MM.1S (cell line): Measurements from ENCODE around the gene GRK3.

Experiments
- DNase-seq: peaks from one replicate; pipeline ENCODE4 v3.0.0-alpha.2; 2015
- H2AFZ ChIP-seq: fragments of 300-600 bp; sonication (generic); 2 replicates; pipeline ENCODE4 v1.6.0; 2016; ENCODE audit warnings: antibody characterized with exemption, low read length
- H3F3A ChIP-seq: fragments of 300-600 bp; sonication (generic); 2 replicates; pipeline ENCODE4 v1.6.1; 2016; ENCODE audit warnings: mild to moderate bottlenecking, antibody characterized with exemption, low read length, moderate library complexity, mixed read lengths; ENCODE audit not compliant: insufficient read depth
- H3K27ac ChIP-seq: fragments of 300-600 bp; sonication (generic); 2 replicates; pipeline ENCODE4 v1.5.1; 2016; ENCODE audit warnings: mild to moderate bottlenecking, low read length
- H3K27me3 ChIP-seq: fragments of 300-600 bp; sonication (generic); replicated peaks from 2 replicates; pipeline ENCODE4 v1.6.0; 2016; ENCODE audit warnings: low read length; ENCODE audit not compliant: insufficient read depth
- H3K36me3 ChIP-seq: fragments of 300-600 bp; sonication (generic); replicated peaks from 2 replicates; pipeline ENCODE4 v1.6.1; 2016; ENCODE audit warnings: mild to moderate bottlenecking, low read length, mixed read lengths; ENCODE audit not compliant: insufficient read depth
- H3K4me1 ChIP-seq: fragments of 300-600 bp; sonication (generic); 2 replicates; pipeline ENCODE4 v1.6.1; 2016; ENCODE audit warnings: low read length, mixed read lengths
- H3K4me2 ChIP-seq: fragments of 300-600 bp; sonication (generic); 2 replicates; pipeline ENCODE4 v1.6.0; 2016; ENCODE audit warnings: low read depth, low read length
- H3K4me3 ChIP-seq: fragments of 300-600 bp; sonication (generic); 2 replicates; pipeline ENCODE4 v1.5.1; 2016; ENCODE audit warnings: low read length, mixed read lengths
- H3K79me2 ChIP-seq: fragments of 300-600 bp; sonication (generic); 2 replicates; pipeline ENCODE4 v1.6.1; 2016; ENCODE audit warnings: mixed run types, low read length, mixed read lengths
- H3K9ac ChIP-seq: fragments of 300-600 bp; sonication (generic); 2 replicates; pipeline ENCODE4 v1.6.1; 2016; ENCODE audit warnings: low read length, mixed read lengths
- H3K9me2 ChIP-seq: fragments of 300-600 bp; sonication (generic); replicated peaks from 2 replicates; pipeline ENCODE4 v1.6.1; 2016; ENCODE audit warnings: mild to moderate bottlenecking, low read length, mixed read lengths; ENCODE audit not compliant: insufficient read depth
- H3K9me3 ChIP-seq: fragments of 300-600 bp; sonication (generic); replicated peaks from 2 replicates; pipeline ENCODE4 v1.6.1; 2016; ENCODE audit warnings: mild to moderate bottlenecking, low read length, mixed read lengths; ENCODE audit not compliant: insufficient read depth
- H4K20me1 ChIP-seq: fragments of 300-600 bp; sonication (generic); 2 replicates; pipeline ENCODE4 v1.6.1; 2016; ENCODE audit warnings: mild to moderate bottlenecking, low read length, moderate library complexity, mixed read lengths; ENCODE audit not compliant: insufficient read depth
- EZH2 ChIP-seq: fragments of 300-600 bp; sonication (generic); optimal IDR thresholded peaks from 2 replicates; pipeline ENCODE3; 2017; ENCODE audit warnings: low read depth, mild to moderate bottlenecking, antibody characterized with exemption, low read length, mixed read lengths
- EZH2phosphoT487 ChIP-seq: fragments of 300-600 bp; sonication (generic); IDR thresholded peaks from 2 replicates; pipeline ENCODE4 v1.6.1; 2018; ENCODE audit warnings: antibody characterized with exemption, low read length
- TF ChIP-seq, protein P1 (sequence below): fragments of 300-600 bp; sonication (generic); IDR thresholded peaks from 2 replicates; pipeline ENCODE4 v1.5.1; 2016; ENCODE audit warnings: antibody characterized with exemption, low read length, mixed read lengths

Gene GRK3

GRCh38 chr22:25644122-25644521 lies 79.6 kb downstream of the GRK3 start:
- no peak for DNase-seq
- Histone ChIP-seq H3K27ac (no peak overlapping the region), H2AFZ (no peak overlapping the region), H3K27me3 (no peaks in the 10 kb centered on the region), H3K9ac (no peak overlapping the region), H3F3A (no peaks in the 10 kb centered on the region), H3K4me1 (no peaks in the 10 kb centered on the region), H3K79me2 (no peaks in the 10 kb centered on the region), H3K4me3 (no peak overlapping the region), H3K9me2 (no peaks in the 10 kb centered on the region), H3K4me2 (no peak overlapping the region), H4K20me1 (no peaks in the 10 kb centered on the region), H3K9me3 (no peaks in the 10 kb centered on the region), H3K36me3 (no peaks in the 10 kb centered on the region)
- no peak for TF ChIP-seq EZH2phosphoT487

DNA sequence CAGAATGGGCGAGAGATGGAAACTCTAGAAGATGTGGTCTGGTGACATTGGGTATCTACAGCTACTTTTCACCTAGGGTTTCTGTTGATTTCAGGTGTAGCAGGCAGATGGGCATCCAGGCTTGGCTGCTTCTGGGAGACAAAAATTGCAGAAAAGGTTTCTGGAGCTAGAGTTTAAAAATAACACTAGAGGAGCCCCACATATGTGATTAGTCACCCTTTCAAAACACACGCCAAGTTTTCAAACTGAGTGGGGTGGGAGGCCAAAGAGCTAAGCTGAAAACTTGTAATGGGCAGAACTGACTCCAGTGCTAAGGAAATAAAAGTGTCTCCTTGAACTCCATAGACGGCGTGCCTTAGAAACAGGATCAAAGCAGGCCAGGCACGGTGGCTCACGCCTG lies 80.8 kb downstream of the GRK3 start:
- Histone ChIP-seq H2AFZ (no peak overlapping the region), H3K4me2 (no peak overlapping the region), H4K20me1 (no peaks in the 10 kb centered on the region), H3F3A (no peaks in the 10 kb centered on the region), H3K79me2 (no peaks in the 10 kb centered on the region), H3K9ac (no peak overlapping the region), H3K36me3 (no peaks in the 10 kb centered on the region), H3K9me3 (no peaks in the 10 kb centered on the region), H3K4me1 (no peaks in the 10 kb centered on the region), H3K4me3 (no peak overlapping the region), H3K27ac (no peak overlapping the region), H3K9me2 (no peaks in the 10 kb centered on the region), H3K27me3 (no peaks in the 10 kb centered on the region)
- no peak for DNase-seq
- TF ChIP-seq EZH2 = no peak
- no peak for TF ChIP-seq EZH2phosphoT487
- TF ChIP-seq, protein P1, sequence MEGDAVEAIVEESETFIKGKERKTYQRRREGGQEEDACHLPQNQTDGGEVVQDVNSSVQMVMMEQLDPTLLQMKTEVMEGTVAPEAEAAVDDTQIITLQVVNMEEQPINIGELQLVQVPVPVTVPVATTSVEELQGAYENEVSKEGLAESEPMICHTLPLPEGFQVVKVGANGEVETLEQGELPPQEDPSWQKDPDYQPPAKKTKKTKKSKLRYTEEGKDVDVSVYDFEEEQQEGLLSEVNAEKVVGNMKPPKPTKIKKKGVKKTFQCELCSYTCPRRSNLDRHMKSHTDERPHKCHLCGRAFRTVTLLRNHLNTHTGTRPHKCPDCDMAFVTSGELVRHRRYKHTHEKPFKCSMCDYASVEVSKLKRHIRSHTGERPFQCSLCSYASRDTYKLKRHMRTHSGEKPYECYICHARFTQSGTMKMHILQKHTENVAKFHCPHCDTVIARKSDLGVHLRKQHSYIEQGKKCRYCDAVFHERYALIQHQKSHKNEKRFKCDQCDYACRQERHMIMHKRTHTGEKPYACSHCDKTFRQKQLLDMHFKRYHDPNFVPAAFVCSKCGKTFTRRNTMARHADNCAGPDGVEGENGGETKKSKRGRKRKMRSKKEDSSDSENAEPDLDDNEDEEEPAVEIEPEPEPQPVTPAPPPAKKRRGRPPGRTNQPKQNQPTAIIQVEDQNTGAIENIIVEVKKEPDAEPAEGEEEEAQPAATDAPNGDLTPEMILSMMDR = no peak

- DNase-seq = no peak
- Histone ChIP-seq H3F3A (no peaks in the 10 kb centered on the region), H3K4me3 (no peak overlapping the region), H3K9me3 (no peaks in the 10 kb centered on the region), H3K9ac (no peak overlapping the region), H3K36me3 (no peaks in the 10 kb centered on the region), H3K27ac (no peak overlapping the region), H3K79me2 (no peaks in the 10 kb centered on the region), H3K4me2 (no peak overlapping the region), H3K4me1 (no peaks in the 10 kb centered on the region), H3K27me3 (no peaks in the 10 kb centered on the region), H3K9me2 (no peaks in the 10 kb centered on the region), H2AFZ (no peak overlapping the region), H4K20me1 (no peaks in the 10 kb centered on the region)
- TF ChIP-seq EZH2phosphoT487 (no peak), EZH2 (no peak)
- TF ChIP-seq, protein P1 = no peak
Measured at GRCh38 chr22:25645964-25646363, 81.5 kb downstream of the GRK3 start.

GRCh38 chr22:25650833-25651232 lies 86.4 kb downstream of the GRK3 start:
- H3F3A ChIP-seq = no peaks in the 10 kb centered on the region
- H3K27me3 ChIP-seq = no peaks in the 10 kb centered on the region
- H3K9ac ChIP-seq = no peak overlapping the region
- H2AFZ ChIP-seq = no peak overlapping the region
- H3K4me2 ChIP-seq = no peak overlapping the region
- H3K9me2 ChIP-seq = no peaks in the 10 kb centered on the region
- H3K4me1 ChIP-seq = no peaks in the 10 kb centered on the region
- no peaks in the 10 kb centered on the region for H3K36me3 ChIP-seq
- no peaks in the 10 kb centered on the region for H4K20me1 ChIP-seq
- no peaks in the 10 kb centered on the region for H3K9me3 ChIP-seq
- DNase-seq = no peak
- no peaks in the 10 kb centered on the region for H3K79me2 ChIP-seq
- no peak overlapping the region for H3K4me3 ChIP-seq
- no peak overlapping the region for H3K27ac ChIP-seq
- TF ChIP-seq EZH2 (no peak), EZH2phosphoT487 (no peak)
- TF ChIP-seq, protein P1 = no peak
